ENCODE results near the gene WNT8A.

The WNT8A gene

DNA sequence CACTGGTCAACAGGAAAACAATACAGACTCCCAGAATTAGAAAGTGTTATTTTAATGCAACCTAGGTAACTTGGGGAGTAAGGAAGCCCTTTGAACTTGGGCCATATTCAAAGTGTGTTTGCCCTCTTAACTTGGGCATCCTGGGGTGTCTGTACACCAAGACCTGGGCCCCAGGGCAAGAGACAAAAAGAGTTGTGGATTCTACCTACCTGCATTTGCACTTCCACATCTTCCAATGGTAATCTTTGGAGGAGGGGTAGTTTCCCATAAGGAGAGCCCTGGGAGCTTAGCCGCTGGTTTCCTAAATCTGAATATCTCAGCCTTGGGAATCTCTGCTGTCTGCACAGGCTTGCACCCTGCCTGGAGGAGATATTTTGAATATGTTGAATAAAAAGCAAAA, 8.5 kb downstream of the WNT8A start:
- DNase-seq: no peak

DNA sequence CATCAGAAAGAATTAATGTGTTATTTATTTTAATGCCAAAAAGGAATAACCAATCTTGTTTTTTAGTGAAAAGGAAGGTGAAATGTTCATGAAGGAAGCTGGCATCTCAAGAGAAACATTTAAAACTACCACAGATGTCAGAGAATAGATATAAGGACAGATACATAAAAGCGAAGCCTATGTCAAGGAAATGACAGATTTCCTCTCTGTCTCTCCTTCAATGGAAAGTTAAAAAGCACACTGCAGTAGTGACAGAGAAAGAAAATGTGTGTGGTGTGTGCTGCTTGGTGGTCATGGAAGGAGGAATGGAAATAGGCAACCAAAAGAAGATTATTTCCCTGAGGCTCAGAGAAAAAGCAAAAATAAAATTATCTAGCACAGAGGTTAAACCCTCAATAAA, 9.2 kb downstream of the WNT8A start:
- DNase-seq: no peak

DNA sequence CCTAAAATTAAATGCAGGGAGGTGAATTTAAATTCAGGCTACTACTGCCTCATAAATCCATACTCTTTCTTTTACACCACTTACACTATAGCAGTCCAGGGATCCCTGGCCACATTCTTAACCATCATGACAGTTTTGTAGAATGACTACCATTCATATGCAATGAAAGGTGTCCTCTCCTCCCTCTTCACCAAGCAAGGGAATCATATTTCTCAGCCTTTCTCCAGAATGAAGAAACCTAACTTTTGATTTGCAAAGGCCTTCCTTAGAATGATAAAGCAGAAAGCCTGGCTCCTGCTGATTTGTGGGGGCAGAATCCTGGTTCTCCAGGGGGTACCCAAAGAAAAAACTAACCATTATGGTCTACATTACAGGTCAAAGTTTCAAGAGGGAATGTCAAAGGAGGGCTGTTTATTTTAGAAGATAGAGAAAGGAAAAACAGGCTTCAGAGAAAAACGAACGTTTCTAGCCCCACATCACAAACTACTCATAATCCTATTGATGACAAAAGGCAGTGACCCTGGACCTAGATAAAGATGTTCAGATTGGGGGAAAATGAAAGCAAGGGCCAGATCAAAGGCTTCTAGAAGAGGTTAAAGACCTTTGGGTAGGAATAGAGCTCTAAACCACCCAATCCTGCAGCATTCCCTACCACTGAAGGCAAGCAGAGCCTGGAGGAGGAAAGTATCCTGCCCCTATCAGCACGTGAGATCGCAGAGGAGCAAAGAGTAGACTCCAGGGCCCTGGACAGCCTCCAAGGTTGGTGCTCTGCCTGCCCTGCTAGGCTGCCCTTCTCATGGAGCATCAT, 11.5 kb downstream of the WNT8A start:
- DNase-seq: no peak

DNA sequence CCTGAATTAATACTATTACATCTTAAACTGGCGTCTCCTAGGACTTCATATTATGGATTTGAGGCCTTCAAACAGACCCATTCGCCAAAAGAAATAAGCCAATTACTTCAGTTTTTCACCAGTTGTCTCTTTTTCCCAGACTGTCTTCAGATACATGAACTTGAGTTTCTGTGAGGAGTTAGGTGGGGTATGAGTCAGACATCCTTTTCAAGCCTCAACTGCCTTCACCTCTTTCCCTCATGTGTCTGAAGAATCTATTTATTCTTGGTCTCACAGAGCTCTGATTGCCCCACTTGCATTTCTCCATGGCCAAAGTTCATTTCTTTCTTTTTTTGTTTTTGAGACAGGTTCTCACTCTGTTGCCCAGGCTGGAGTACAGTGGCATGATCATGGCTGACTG, 12.5 kb downstream of the WNT8A start:
- peak; percentile 38 for DNase-seq

DNA sequence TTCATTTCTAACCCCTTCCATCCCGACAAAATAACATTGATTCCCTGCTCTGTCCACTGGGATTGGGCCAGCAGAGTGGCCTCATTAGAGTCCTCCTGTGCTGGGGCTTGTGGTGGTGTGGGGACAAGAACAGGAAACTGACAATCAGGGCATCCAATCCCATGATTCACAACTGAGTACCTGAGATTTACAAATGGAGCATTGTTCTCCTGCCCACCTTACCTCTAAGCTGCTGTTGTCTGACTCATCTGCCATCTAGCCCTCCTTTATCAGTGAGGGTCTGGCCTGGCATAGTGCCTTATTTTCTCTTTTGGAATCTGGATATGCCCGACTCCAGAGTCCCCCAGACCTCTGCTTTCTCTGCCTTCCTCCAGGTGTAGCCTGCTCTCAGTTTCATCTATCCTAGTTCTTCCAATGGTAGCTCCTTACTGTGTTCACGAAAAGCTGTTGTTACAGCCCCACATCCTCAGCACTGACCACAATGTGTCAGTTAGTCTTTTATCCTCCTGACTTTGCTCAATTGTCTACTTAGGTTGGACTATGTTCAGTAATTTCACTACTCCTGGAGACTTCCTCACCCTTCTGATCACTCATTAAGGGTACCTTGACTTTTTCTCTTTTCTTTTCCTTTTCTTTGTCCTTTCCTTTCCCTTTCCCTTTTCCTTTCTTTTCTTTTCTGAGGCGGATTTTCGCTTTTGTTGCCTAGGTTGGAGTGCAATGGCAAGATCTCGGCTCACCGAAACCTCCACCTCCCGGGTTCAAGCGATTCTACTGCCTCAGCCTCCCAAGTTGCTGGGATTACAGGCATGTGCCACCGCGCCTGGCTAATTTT, 13.4 kb downstream of the WNT8A start:
- peak; percentile 37 for DNase-seq

DNA sequence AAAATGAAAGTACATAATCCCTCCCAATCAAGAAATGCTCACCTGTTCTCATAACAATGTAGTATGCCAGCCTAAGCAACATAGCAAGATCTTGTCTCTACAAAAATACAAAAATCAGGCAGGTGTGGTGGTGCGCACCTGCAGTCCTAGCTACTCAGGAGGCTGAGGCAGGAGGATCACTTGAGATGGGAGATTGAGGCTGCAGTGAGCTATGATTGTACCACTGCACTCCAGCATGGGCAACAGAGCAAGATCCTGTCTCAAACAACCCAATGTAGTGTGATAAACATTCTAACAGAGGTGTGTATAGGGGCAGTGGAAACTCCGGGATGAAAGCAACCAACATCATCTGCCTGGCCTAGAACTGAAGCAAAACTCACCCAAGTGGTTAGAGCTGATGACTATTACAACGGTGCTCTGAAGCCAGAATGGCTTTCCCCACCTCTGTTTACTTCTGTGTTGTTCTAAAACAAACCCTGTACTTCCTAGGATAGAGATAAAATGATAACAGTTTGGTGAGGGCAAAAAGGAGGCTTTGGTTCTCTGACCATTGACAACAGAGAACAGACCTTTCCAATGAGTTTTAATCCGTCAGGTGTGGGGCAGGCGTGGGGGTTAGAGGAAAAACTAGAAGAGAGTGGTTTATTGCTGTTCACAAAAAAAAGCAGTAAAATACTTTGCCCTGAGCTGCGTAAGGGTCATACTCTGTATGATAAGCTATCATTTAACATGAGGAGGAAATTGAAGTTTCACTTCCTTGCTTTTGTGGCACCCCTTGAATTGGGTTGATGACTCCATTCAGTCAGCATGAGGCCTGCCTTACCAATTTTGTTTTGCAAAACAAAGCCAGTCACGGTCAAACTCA, 18.9 kb downstream of the WNT8A start:
- DNase-seq: no peak

DNA sequence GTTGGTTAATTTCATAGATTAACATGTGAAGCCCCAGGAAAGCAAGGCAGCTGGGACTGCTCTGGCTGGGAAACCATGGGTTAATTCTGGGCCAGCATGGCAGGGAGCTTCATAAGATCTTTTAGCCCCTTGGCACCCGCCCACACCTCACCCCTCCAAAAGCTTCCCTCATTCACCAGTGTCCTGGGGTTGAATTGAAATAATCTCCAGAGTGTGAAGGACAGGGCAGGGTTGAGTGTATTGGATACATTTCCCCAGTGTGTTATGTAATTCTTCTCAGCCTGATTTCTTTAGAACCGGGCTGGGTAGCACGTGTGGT, 19.4 kb downstream of the WNT8A start:
- no peak for DNase-seq

DNA sequence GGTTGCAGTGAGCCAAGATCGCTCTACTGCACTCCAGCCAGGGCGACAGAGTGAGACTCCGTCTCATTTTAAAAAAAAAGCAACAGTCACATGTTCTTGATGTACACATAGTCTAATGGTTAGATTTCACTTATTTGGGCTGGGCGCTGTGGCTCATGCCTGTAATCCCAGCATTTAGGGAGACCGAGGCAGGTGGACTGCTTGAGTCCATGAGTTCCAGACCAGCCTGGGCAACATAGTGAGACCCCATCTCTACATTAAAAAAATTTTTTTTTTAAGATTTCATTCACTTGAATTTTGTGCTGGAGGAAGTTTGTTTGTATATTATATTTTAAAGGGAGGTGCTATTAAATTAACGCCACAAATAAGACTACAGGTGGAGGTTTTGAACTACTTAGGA, 21.9 kb downstream of the WNT8A start:
- no peak for DNase-seq

DNA sequence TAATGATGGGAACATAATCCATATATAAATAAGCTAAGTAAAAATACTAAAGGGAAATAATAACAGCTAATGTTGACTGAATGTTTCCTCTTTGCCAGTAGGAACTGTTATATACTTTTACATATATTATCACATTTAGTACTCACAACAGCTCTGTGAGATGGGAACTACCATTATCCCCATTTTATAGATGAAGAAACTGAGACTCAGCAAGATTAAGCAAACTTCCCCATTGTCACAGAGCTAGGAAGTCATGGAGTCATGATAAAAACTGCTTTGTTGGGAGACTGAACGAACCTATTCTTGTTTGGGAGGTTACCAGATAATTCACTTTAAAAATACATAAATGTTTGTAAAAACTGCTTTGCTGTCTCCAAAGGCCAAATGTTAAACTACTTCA, 23.4 kb downstream of the WNT8A start:
- DNase-seq: no peak

DNA sequence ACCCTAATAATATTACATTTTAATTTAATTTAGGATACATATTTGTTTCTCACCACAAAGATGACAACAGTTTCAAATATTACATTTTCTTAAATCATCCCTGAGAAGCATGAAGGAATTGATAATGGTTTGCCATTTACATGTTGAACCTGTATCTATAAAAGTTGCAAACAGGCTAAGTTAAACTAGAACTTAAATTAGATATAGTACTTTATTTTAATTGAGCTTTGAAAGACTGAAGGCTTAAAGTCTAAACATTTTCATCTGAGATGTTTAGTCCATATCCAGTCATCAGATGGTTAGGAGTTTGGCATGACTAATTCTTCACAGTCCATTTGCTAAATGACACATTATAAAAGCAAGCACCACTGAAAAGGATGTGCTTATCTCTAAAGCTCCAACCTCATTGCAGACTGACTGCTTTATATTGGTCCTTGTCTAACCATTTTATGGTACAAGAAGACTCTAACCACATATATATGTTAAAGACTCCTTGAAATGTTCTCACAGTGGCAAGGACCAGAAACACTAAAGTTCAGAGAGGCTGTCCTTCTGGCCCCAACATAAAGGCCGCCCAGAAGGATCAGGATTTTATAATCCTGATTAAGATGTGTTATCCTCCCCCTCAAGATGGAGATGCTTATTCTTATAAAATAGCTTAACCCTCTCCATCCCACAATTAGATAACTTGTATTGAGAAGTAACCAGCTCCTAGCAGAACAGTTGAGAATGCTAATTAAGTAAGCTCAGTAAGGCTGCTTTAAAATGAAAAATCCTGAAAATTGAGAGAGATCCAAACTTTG, 25.8 kb downstream of the WNT8A start:
- DNase-seq: no peak

DNA sequence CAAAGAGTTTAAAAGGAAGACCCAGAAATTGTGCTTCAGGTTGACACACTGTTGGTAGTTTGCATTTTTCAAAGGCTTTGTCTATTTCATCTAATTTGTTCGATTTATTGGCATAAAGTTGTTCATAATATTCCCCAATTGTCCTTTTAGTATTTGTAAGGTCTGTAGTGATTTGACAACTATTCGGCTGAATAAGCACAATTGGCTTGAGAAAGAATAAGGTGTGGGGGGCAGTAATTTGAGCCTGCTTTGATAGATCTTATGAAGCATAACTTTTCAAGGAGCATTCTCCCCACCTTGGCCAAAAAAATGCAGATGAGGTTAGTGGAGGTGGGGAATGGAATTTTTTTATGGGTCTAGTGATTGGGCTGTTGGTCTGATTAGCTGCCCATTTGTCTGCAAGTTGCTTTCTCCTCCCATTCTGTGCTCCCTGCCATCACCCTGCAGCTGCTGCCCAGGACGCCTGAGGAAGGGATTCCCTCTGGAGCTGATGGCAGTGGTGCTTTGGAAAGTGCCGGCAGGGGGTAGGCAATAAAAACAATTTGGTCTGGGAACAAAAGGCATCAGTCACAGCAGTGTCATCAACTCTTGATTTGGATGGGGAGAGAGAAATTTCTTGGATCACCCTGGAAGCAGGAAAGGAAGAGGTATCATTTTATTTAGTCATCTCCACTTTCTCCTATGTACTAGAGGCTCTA, 26.6 kb downstream of the WNT8A start:
- no peak for DNase-seq

DNA sequence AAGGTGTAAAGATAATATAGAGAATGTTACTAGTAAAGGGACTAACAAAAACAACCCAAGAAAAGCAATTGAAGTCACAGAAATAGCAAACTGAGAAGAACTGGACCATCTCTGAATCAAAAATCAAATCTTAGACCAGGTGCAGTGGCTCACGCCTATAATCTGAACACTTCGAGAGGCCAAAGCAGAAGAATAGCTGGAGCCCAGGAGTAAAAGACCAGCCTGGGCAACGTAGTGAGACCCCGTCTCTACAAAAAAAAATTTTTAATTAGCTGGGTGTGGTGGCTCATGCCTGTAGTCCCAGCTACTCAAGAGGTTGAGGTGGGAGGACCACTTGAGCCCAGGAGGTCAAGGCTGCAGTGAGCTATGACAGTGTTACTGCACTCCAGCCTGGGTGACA, 27.3 kb downstream of the WNT8A start:
- no peak for DNase-seq

DNA sequence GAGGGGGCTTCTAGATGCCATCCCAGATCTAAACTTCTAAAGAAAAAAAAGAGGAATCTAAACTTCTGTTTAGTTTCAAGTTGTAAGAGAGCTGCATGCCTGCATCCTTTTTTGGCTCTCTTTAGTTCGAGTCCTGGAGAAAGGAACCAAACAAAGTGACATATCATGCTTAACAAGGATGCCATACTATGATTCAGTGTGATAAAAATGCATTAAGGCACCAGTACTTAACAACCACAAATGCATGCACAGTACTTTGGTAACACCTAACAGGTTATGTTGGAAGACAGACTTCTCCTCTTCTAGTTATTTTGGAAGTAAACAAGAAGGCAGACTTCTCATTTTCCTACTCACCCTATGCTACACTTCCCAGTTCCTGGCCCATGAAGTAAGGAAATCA, 28.1 kb downstream of the WNT8A start:
- DNase-seq: no peak

DNA sequence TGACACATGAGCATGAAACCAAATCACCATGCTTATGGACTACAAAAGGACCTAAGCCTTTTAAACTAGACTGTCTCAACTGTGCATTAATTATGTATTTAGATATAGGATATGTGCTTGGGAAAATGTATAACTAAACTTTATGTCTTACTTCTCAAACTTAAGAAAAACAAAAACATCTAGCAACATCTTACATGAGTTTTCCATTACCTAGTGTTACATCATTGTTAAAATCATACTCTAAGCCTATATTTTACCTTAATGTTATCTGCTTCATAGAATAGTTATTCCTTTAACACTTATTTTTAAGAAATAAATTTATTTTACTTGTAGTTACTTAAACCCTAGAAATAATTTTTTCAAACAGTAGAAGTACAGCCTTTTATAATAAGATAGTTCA, 31.4 kb downstream of the WNT8A start:
- no peak for DNase-seq

DNA sequence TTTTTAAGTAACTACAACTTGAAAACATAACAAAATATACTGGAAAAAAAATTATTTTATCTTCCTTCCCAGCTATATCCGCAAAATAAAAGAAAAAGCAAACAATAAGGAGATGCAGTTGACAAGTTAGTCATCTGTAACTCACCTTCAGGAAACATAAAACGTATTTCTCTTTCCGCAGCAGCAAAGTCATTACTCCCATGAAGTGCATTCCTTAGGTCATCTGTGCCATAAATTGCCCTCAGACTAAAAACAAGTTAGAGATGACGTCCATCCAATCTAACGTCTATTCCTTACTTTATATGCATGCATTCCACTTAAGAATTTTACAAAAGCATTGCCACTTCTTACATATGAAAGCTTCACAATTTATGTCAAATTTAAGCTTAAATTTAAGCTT, 44.5 kb downstream of the WNT8A start:
- no peak for DNase-seq

DNA sequence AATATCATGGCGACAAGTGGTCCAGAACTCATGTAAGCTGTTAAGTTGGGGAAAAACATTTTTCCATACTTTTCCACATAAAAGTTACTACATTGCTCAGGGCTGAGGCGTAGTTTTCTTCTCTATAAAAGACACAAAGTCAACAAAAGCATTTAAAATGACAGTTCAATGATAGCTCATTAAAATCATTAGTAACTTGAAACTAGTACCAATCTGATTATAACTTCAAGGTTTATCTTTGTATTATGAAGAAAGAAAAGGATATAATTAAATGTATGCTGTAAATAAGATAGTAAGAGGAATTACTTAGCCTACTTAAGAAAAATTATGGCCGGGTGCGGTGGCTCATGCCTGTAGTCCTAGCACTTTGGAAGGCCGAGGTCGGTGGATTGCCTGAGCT, 45.5 kb downstream of the WNT8A start:
- DNase-seq: no peak

DNA sequence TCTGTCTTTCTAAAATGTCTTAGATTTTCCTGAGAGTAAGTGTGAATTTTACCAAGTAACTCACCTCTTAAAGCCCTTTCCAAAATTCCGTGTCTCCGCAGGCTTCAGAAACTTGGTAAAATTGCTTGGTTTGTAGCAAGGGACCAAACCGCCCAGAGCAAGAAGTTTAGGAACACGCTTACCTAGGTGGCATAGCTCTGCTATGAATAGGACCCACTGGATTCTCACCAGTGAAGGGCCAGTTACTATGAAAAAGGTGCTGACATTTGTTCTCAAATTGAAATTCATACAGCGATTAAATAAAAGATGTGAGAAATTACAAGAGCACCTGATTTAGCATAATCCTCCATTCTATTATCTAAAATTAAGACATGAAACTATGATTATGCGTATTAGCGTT, 48.7 kb downstream of the WNT8A start:
- no peak for DNase-seq

DNA sequence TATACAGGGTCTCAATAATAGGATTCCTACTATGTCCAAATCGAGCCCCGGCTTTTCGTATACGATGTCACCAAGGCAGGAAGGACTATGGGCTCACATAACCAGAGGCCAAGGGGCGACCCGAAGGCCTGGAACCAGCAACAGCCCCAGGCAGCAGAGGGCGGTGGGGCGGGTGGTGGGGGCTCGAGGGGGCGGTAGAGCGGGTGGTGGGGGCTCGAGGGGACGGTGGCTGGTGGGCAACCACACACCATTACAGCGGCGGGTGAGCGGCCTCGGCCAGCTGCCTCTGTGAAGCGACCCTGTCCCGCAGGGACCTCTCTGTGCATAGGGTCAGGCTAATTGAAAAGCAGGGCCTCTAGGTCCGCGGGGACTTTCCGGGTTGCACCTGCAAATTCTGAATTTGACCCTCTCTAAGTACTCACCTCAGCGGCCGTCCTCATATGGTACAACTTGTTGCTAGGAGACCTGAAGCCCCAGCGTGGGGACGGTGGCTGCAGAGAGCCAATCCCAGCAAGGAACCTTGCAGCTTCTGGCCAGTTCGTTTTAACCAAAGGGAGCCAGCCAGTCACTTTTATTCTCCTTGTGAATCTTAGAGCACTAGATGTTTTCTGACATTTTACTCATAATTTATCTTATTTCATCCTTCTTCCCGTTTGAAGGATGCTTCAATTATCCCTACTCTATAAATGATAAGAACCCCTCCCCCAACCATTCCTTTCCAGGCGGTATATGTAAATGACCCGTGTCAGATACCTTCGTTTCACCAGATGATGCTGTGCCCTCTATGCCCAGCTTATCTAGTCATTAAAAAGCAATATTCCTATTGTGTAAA, 55.3 kb downstream of the WNT8A start, which contains the start of gene NME5:
TSS of gene NME5 (minus strand) at position 480 of the 832 bp plus-strand sequence. CDS start 648 bp downstream, outside the sequence.
- no peak for DNase-seq

DNA sequence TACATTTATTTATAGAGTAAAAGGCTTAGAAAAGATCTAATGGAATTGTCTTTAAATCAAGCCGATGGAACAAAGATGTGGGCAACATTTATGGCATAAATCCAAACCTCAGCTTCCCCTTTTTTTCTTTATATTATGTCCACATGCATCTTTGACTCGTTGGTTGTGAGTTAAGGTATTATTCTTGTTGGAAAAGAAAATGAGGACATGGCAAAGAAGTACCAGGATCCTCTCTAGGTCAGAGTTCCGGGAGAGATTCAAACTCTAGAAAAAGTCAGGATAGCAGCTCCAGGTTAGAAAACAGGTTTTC, 55.9 kb downstream of the WNT8A start:
- no peak for DNase-seq

DNA sequence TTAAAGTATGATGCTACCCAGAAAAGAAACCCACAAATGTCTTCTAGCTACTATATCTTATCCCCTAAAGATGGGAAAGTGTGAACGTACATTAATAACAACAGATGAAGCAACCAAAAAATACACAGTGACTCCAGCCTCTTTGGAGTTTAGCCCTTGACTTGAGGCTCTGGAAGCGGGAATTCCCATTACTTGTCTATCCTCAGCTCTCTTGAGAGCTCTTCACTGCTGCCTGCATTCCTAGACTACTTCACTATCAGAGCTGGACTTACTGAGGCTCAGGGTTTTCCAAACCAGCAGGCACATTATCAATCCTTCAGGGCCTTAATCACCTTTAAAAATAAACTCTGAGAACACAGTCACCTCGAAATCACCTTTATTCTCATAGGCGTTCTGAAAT, 56.4 kb downstream of the WNT8A start:
- no peak for DNase-seq

Measured in activated CD4-positive, alpha-beta T cell treated with anti-CD3 and anti-CD28 coated beads, Interleukin-2, amount 50 U/mL, for 16 hours (primary cell).